Measurements from ENCODE around the gene PARP11.
A peak's percentile ranks its signal among the peaks of the same experiment; 100 is the strongest.

Gene PARP11

DNA sequence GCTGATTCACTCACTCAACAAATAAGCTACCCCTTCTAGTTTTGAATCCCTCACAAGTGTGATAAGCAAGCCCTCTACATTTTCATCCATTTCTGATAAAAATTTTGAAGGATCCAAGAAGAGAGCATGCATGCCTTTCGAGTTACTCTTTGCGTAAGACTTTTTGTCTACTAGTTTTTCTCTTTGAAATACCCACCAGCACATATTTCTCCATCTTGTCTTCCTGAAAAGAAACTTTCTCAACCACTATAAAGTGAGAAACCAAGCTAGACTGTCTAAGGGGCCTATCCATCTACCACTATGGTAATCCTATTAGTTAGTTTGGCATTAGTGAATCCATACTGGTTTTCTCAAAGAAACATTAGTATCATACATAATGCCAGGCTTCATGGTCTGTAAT is 56.9 kb downstream of the PARP11 start:
- no peak for DNase-seq

DNA sequence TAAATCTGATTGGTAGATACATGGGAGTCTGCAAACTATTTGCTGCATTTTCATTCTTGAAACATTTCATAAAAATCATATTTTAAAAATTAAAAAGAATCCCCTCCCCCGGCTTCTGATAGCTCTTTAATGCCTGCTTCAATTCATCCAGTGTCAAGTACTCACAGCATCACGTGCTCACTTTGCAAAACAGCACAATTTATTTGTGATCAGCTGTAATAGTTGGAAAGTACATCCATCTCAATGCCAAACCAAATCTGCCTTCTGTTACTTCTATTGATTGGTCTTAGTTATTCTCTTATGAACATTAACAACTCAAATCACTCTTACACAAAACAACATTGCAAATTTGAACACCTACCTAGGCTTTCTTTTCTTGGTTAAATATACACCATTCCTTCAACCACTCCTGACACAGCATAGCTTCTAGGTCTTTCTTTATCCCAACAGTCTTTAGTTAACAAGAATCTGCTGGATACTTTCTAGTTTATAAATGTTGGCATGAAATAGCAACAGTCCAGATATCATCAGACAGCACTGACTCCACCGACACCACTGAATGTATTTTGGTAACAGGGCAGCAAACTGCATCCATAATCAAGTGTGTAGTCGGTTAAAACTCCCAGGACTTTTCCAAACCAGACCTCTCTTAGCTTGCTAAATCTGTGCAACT is 58.0 kb downstream of the PARP11 start:
- DNase-seq, result no peak

DNA sequence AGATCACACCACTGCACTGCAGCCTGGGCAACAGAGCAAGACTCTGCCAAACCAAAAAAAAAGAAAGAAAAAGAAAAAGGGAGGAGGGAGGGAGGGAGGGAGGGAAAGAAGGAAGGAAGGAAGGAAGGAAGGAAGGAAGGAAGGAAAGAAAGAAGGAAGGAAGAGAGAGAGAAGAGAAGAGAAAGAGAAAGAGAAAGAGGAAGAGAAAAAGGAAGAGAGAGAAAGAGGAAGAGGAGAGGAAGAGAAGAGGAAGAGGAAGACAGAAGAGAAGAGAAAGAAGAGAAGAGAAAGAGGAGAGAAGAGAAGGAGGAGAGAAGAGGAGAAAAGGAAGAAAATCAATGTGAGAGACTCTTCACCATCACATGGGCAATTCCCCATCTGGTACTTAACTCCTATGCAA is 62.7 kb downstream of the PARP11 start:
- DNase-seq, result no peak

DNA sequence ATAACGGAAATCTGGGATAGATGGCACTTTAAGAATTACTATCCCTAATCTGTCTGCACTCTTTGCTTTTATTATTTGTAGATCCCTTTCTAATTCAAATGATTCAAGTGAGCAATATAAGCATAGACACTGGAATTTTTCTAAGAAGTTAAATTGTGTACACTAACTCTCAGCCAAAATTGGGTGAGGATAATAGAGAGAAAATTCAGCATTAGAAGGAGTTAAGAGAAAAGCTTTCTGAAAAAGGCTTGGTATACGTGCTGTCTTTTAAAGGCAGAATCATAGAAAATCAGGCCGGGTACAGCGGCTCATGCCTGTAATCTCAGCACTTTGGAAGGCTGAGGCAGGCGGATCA is 63.2 kb downstream of the PARP11 start:
- no peak for DNase-seq

DNA sequence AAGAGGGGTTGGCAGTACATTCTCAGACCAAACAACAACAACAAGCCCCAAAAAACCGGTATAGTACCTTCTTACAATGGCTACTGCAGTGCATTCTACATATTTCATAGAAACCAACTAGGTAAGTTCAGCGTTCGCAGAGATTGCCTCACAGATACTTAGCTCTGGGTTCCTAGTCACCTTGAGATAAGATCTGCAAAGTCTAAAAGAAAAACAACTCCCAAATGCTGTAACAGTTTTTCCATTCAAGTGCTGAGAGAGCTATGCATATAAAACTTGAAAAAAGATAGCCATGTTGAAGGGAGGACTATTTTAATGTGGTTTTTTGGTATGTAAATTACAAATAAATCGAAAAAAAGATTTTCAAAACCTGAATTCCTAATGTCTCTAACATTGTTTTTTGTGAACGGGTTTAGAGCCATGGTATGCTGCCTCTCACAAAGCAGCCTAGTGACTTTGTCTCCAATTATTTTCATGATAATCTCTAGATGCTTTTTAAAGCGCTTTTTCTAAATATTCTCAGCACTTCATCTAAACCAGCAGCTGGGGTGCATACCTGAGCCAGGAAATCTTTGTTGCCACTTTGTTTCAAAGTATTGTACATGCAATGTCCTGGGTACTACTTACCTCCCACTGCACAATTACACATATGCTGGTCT is 63.7 kb downstream of the PARP11 start:
- DNase-seq, result no peak

DNA sequence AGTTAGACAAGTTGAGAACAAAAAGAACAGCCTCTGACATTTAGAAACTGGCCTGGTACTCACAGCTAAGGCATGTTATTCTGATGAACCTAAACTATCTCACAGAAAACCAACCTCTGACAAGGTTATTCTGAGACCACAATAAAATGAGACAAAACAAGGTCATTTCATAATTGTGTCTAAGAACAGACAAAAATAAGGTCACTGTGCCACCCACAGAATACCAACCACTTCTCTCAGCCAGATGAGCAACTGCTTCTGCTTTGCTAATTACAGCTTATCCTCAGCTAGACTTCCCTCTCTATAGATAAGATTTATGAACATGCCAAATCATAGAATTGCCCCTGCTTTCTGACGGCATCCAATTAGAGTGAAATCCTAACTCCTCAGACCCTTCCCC is 68.1 kb downstream of the PARP11 start:
- no peak for DNase-seq

DNA sequence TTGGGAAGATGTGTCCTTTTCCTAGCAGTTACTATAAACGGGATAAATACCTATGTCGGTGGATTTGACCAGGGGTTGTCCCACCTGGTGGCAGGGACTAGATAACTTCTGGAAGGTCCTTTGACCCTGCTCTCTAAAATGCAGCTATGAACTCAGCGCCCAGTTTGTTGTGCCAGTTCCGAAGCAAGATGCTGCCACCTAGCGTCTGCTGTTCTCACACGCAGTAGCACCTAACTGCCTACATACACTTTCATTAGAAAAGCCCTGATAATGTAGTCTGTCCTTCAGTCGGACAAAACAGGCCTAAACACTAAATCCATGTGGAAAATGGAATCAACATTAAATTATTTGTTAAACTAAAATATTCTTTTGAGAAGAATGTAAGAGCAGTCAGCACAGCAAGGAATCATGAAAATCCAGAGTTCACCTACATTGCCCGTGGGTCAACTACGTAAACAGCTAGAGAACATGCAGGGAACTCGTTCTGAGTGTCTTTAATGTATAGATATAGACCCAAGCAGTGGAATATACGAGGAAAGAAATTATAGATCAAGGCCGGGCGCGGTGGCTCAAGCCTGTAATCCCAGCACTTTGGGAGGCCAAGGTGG is 69.2 kb downstream of the PARP11 start:
- DNase-seq, result peak; percentile 9

DNA sequence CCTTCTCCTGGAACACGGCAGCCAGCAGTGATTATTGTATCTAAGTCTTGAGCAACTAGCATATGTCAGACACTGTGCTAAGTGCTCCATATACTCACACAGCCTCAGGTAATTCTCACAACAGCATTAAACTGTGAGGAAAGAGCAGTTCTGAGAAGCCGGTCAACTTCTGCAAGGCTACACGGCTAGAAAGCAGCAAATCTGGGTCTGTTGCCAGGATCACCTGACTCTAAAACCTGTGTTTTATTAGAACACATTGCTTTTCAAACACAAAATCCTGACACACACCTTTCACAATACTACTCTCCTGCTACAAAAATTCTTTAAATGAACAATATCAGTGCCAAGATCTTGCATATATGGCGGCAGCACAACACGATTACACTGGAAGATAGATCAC is 70.5 kb downstream of the PARP11 start:
- no peak for DNase-seq

DNA sequence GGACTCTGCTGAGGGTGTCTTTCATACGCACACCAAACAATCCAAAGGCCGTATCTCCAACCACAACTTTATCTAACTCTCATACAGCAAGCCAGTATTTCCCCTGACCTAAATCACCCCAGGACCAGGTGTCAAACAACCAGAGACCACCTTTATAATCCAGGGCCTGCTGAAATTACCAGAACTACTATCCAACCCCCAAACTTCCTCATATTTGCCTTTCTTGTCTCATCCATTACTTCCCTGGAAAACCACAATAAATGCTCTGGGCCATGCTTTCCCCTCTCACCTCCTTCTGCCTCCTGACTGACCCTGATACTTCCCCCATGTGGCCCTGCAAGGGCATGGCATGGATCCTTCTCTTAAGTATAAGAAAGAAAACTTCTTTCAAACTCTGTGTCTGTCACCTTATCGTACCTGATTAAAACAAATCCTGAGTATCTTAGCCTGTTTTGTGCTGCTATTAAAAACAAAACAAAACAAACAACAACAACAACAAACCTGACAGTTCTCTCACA is 75.6 kb downstream of the PARP11 start:
- no peak for DNase-seq

DNA sequence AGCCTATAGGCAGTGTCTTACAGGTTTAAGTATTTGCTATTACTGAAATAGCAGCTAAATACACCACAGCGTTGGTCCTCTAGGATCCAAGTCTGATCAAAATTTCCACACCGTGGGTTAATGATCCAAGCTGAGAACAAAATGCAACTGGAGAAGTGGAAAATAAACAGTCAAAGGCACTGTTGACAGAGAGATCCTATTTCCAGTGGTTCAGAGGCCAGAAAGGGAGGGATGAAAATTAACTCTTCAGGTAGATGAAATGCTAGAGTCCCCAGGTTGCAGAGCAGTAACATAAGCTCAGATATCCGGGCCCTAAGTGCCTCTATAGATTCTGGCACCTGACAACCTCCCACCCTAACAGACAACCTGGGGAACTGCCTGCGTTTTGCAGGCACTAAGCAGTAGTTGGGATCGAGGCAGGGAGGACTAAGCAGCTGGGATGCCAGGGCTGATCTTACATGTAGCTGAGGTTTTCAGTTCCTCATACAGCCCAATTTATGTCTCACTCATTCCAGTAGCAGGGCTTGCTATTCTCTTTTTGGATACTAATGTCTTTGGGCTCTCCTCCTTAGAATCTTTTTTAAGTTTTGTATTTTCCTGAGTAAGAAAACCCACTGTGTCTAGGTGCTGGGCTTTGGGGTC is 77.6 kb downstream of the PARP11 start:
- DNase-seq, result no peak

DNA sequence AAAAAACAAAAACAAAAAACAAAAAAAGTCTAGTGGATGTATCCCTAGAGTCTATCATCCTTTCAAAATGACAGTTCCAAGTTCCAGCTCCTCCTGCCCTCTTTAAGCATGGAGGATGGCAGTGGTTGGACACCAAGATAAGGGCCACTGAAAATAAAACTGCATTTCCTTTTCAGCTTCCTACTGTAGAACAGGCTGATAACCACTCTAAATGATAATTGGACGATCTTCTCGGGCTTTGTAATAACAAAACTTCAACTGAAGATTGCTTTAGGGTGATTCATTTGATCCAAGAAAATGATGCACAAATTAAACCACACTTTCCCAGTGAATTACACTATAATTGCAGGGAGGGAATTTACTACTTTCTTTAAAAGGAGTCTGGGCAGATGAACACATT is 78.1 kb downstream of the PARP11 start:
- DNase-seq, result no peak

DNA sequence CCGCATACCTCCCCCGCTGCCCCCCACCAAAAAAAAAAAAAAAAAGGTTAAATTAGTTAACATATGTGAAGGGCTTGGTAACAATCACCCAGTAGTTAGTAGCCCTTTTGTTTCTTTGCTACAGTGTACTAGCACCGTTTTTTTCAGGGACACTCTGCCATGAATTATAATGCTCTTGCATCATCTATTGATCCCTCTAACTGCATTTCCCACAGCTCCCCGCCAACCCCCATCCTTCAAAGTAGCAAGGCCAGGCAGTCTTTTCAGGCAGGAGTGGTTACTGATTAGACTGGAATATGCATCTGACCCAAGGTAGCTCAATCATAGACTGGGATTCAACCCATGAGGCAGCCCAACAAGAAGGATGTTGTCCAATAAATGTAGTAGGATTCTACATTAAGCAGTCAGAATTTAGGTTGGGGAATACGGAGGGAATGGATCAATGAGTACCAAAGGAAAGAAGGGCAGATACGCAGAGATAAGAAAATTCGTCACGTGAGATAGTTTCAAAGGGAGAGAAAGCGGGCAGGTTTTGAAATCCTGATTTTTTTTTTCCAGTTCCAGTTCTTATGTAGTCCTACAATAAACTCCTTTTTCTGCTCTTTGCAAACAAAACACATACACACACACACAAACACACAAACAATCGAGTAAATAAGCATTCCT is 80.4 kb downstream of the PARP11 start:
- DNase-seq, result no peak

DNA sequence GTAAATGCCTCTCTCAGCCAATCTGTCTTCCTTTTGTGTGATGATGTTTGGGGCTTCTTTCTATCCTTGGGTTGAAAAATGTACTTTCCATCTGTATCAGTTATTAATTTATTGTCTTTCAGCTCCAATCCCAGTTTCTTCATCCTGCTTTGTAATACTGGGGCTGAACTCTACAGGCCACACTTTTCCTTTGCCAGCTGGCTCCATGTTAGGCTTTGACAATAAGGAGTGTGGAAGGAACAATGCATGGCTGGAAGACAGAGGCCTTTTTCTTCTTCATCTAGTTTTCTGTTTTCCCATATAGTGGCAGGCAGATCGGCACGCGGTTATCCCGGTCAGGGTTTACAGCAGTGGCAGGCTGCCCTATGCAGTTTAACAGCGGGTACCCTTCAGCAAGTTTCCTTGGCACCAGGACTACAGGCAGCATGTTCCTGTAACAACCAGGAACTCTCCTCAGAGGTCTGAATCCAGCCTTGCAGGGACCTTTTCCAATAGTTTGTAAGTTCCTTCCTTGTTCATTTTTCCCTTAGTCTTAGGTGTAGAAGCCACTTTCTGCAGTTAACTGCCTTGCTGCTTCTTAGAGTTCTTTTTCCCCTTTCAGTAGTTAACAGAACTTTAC is 81.8 kb downstream of the PARP11 start:
- DNase-seq, result no peak

DNA sequence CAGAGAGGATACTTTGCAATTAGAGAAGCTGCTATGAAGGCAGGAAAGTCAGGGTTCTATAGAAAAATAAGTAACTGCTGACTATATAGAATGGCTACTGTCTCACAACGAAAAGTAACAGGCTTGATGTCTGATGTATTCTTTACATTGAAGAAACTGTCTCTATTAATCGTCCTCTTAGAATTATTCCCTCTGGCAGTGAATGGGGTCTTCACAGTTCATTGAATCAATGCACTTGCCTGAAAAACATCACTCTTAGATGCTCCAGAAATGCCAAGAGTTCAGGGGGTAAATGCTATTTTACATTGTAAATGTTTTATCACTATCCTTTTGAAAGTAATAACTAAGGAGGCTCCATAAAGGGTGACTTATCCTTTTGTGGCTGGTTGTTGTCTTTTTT is 82.6 kb downstream of the PARP11 start:
- no peak for DNase-seq

DNA sequence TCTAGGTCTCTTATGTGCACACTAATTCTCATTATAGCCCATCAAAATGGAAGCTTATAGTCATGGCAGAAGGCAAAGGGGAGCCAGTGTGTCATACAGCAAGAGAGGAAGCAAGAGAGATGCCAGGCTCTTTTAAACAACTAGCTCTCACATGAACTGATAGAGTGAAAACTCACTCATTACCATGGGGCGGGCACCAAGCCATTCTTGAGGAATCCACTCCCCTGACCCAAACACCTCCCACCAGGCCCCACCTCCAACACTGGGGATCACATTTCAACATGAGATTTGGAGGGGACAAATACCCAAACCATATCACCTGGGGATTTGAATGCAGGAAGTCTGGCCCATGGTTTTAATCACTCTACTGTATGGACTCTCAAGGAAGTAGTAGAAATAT is 83.4 kb downstream of the PARP11 start:
- no peak for DNase-seq

DNA sequence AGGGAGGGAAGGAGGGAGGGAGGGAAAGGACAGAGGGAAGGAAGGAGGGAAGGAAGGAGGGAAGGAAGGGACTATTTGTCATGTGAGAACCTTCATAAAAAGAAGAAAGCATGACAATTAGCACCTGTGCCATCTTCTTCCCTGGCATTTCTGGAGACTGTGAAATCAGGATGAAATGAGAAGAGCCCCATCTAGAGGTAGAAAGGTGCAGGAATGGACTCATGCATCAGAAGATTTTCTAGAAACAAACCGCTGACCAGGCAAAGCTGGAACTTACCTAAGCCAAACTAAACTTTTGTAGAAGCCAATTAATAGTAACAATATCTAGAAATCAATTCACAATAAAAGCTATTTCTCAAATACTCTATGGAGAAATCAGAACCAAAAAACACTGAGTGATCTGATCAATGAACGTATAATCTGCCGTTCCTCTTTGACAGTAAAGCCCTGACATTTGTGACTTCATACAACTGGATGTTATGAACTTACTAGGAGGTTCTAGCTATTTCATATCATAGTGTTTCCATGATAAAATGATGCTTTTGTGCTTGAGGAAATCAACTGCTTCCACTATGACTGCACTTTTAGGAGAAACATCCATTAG is 95.9 kb downstream of the PARP11 start:
- no peak for DNase-seq

DNA sequence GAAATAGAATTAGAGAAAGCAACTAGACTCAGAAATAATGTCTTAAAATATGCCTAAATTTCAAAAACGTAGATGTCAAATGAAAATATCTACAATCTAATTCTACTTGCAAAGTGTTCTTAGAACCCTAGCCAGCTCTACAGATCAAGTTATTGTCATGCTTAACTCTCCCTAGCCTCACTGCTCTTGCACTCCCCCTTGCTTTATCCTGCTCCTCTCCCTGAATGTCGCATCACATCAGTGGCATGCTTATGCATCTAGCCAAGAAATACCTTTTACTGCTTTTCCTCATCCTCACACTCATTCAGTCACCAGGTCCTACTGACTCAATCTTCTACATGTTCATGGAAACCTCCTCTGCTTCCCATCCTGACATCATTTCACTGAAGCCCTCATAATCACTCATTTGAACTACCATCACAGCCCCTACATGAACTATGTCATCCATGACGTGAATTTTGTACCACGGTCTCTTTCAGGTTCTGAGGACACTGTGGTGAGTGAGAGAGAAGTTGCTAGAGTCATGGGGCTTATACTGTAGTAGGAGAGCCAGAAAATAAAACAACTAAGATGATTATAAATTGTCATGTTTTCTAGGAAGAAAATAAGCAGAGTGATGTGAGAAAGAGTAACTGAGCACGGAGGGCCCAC is 97.7 kb downstream of the PARP11 start:
- no peak for DNase-seq

DNA sequence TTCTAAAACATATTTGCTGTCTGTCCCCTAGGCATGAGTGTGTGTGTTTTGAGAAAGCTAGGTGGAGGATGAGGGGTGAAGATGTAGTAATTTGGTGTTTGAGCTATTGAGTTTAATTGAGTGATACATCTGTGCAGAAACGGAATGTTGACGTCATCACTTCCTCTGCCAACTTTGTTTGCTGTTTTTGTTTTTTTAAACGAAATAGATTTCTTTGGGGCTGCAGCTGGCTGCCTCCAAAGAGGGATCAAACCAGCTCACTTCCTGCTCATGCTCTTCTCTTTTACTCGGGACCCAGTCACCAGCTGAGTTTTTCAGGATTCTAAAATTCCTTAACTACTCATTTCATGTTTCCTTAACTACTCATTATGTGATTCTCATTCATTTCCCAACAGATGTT is 100.8 kb downstream of the PARP11 start:
- DNase-seq, result no peak

DNA sequence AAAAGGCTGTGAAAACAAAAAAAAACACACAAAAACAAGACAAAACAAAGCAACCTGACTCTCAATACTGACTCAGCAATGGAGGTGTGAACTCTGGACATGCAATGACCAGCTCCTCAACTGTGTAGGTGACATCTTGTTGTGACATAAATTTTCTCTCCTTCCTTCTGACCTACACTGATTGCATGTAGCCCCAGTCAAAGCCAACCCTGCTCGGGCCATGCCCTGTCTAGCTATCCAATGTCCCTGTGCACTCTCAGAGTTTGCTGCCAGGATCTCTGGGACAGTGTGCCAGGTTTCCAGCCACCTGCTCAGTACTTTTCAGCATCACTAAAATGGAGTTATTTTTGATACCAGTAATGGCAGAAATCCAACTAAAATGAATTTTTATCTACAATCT is 101.3 kb downstream of the PARP11 start:
- peak; percentile 4 for DNase-seq

DNA sequence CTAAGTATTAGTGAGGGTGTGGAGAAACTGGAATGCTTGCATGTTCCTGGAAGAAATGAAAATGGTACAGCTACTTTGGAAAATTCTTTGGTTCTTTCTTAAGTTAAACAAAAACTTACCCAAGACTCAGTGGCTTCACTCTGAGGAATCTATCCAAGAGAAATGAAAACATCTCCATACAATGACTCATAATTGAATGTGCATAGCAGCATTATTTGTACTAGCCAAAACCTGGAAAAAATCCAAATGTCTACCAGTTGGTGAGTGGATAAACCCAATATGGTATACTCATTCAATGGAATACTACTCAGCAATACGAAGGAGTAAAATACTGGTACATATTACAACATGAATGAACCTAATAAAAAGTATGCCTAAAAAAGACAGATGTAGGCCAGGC is 102.3 kb downstream of the PARP11 start:
- no peak for DNase-seq

DNA sequence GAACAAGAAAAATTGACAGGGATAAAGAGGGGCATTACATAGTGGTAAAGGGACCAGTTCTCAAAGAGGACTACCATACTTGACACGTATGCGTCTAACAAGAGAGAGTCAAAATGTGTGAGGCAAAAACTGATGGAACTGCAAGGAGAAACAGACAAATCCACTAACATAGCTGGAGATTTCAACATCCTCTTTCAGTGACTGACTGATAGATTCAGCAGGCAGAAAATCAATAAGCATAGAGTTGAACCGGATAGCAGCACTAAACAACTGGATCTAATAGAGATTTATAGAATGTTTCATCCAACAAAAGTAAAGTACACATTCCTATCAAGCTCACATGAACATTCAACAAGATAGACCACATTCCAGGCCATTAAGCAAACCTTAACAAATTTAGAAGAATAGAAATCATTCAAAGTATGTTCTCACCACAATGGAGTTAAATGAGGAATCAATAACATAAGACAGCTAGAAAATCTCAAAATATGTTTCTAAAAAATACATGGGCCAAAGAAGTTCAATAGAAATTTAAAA is 104.2 kb downstream of the PARP11 start:
- DNase-seq, result no peak

All from NK-92 treated with Interleukin-12 subunit alpha and Interleukin-12 subunit beta, amount 100 ng/mL, for 24 hours (cell line).